Left kidney (tissue), 2 donors: ENCODE results near the gene NVL. TPM values are rescaled to one million over a fixed set of nuclear protein-coding genes. Genes with fewer than 3 reads are reported as not detected.
"Not testable (repeated sequence)": the region's sequence is repeated elsewhere in the genome, so short reads cannot be mapped to it uniquely, and the experiment has no call there.

Experiments
- DNase-seq: peaks from one replicate; pipeline ENCODE4 v3.0.0-alpha.2; 2013
- polyA plus RNA-seq: library from polyadenylated mRNA; unstranded; fragments of 120-200 nt; gene quantifications from one replicate; pipeline ENCODE4 v1.2.1, GENCODE V29; 2013; ENCODE audit not compliant: insufficient read length

NVL gene
- polyA plus RNA-seq, 1 donor: 45.2 TPM

DNA sequence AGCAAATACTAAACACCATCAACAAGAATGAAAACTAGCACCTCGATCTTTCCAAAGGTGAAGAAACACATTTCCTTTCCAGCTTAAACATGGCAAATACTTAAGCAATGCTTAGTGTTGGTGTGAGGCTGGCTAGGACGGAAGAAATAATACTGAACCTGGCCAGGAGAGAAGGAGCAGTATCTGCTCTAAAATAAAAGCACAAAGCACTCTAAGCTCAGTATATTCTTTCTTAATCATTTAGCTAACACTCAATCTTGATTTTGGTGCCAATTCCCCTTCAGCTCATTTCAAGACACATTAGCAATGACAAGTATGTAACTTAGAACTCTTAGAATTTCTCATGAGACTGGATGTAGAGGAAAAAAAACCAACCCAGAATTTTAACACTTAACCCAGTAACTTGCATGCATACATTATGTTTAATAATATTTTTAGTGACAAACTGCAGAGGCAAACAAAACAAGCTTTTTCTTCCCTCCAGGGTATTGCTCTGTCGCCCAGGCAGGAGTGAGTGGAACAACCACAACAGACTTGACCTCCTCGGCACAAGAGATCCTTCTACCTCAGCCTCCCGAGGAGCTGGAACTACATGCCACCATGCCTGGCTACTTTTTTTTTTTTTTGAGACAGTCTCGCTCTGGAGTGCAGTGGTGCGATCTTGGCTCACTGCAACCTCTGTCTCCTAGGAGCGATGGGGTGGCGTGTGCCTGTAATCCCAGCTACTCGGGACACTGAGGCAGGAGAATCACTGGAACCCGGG lies 92.7 kb downstream of the NVL start:
- DNase-seq: no peak

DNA sequence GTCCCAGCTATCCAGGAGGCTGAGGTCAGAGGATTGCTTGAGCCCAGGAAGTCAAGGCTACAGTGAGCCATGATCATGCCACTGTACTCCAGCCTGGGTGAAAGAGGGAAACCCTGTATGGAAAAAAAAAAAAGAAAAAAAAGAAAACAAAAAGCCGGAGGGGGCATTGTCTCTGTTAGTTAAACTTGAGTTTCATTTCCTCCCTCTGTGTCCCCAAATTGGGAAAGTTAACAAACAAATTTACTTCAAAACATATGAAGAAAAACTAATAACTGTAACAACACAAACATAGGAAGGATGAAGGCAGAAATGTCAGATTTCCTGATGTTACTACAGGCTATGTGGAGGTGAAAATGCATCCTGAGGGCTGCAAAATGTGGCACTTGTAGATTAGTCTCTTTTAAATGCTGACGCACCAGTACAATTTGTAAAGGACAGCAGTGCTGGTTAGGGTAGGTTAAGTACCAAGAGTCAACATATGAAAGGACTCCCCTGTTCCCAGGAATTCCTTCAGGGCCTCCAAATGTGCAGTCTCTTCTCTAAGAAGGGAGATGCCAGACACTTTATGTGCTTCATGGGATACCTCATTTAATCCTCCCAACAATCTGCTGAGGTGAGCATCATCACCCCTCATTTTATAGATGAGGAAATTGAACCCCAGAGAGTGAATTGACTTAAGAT lies 94.0 kb downstream of the NVL start:
- no peak for DNase-seq

DNA sequence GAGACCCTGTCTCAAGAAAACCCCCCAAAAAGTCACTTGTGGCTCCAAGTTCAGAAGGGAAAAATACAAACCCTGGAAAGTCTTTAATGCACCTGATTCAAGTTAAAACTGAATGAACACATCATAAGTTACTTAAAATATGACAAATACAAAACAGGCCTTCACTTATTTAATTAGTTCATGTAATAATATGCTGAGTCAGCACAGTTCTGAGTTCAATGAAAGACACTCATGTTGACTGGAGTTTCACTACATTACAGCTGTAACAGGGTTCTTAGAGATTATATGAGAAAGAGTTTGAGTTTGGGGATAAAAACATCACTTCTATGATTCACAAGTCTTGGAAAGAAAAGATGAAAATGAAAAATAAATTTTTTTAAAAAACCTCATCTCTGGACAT lies 96.0 kb downstream of the NVL start:
- DNase-seq: no peak

DNA sequence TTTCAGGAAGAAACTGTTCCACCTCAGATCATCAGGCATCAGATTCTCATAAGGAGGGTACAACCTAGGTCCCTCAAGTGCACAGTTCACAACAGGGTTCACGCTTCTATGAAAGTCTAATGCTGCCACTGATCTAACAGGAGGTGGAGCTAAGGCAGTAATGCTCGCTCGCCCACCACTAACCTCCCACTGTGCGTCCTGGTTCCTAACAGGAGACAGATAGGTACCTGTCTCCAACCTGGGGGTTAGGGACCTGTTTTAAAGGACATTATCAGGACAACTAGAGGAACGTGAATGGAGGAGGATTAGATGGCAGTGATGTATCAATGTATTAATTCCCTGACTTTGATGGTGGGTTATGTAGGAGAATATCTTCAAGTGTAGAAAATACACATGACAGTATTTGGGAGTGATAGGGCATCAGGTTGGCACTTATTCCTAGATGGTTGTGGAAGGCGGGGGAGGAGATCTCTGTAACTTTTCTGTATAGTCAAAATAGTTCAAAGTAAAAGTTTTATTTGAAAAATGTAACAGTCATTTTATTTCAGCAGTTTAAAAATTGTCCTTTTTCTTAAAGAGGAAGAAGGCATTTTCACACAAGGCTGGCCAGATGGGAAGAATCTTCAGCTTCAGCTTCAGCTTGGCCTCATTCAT lies 103.0 kb downstream of the NVL start:
- no peak for DNase-seq

DNA sequence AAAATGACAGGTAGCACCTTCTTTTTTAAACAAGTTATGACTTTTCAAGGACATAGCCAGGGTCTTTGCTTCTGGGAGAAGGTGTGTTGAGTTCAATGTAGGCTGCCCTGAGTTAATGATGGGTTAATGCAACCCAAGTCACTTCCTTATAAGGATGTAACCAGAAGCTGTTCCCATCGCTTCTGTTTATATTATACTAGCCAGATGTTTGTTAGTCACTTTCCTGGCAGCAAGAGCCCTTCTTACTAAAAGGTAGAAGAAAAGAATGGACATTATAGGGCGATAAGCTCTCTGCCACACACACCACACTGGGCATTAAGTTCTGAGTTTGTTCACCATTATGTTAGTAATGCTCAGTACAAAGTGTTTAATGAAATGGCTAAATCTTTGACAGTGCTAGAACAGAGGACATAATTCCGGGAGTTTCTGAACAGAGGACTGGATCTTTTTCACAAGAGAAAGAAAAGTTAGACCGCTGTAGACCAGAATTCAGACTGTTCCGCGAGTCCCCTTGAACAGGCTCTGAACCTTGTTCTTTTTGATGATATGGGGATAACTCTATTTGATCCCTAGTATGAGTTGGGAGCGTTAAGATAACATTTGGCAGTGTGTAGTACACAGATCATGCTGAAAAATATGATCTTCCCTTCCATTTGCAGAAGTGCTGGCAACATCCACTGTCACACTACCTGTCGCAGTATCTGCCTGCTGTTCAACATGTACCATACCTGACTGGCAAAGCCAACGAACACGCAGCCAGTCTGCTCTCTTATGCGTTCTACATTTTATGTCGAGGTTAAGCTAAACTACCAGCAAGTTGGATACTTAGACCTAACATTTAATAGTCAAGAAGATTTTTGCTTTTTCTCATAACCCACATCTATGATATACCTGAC lies 105.9 kb downstream of the NVL start:
- no peak for DNase-seq

DNA sequence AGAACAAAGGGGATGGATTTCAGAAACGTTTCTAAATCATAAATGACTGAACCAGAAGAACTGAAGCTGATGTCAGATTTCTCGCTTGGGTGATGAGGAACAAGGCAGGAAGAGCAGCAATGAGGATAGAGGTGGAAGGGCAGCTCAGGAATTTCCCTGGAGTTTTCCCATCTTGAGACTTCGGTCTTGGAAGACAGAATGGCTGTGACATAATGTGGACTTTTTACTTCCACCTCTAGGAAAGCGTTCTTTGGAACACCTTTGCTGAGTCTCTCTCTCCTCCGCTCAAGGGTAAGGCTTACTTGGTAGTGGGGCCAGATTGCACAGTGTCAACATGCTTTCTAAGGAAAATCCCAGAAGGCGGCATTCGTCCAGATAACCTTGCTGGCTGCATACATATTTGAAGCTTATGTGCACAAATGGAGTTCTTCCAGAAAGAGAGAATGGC lies 110.3 kb downstream of the NVL start:
- DNase-seq: no peak

DNA sequence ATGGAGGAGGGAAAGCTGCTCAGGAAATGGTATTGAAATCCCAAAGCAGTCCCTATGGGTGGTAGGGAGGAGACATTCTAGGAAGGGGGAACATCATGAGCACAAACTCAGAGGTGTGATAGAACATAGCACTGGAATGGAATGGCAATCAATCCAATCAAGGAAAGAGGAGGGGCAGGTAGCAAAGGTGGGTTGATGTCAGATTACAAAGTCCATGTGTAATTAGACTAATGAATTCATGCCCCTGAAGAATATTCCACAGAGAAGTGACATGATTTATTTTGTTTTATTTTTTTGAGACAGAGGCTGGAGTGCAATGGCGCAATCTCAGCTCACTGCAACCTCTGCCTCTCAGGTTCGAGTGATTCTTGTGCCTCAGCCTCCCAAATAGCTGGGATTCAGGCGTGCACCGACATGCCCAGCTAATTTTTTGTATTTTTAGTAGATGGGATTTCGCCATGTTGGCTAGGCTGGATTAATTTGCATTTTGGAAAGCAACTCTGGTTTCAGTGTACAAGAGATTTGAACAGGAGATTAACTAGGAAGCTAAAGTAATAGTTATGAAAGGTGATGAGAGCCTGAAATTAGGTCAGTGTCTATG lies 110.9 kb downstream of the NVL start:
- DNase-seq: no peak

DNA sequence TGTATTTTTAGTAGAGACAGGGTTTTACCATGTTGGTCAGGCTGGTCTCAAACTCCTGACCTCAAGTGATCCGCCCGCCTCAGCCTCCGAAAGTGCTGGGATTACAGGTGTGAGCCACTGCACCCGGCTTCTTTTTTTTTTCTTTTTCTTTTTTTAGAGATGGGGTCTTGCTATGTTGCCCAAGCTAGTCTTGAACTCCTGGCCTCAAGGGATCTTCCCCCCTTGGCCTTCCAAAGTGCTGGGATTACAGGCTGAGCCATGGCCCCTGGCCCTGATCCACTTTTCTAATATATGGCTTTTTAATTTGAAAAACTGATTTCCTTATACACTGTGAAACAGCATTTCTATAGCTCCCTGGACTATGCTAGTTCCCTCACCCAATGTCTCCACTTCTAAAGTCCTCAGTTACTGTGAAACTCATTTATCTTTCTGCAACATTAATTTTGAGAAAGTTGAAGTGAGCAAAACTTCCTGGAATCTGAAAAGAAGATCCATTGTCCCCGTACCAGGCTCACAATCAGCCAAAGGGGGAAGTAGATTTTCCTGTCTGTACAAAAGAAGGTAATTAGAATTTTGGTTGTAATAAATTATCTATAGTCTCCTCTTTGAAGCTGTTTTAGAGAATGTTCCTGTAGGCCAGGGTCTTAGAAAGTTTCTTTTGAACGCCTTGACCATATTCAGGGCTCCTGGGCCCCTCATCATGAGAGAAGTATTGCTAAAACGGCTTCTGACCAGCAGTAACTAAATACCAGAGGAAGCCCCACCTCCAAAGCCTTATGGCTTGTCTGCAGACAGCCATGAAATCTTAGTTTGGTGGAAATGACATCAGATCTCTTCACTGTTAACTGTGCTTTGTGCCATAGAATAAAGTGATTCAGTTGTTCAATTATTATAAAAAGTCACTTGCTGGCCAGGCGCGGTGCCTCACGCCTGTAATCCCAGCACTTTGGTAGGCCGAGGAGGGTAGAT lies 112.0 kb downstream of the NVL start:
- DNase-seq: no peak

DNA sequence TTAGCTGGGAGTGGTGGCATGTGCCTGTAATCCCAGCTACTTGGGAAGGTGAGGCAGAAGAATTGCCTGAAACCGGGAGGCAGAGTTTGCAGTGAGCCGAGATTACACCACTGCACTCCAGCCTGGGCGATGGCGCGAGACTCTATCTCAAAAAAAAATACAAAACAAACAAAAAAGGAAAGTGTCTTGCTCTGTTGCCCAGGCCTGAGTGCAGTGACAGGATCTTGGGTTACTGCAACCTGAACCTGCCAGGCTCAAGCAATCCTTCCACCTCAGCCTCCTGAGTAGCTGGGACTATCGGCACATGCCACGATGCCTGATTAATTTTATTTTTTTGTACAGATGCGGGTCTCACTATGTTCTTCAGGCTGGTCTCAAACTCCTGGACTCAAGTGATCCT lies 113.6 kb downstream of the NVL start:
- no peak for DNase-seq

DNA sequence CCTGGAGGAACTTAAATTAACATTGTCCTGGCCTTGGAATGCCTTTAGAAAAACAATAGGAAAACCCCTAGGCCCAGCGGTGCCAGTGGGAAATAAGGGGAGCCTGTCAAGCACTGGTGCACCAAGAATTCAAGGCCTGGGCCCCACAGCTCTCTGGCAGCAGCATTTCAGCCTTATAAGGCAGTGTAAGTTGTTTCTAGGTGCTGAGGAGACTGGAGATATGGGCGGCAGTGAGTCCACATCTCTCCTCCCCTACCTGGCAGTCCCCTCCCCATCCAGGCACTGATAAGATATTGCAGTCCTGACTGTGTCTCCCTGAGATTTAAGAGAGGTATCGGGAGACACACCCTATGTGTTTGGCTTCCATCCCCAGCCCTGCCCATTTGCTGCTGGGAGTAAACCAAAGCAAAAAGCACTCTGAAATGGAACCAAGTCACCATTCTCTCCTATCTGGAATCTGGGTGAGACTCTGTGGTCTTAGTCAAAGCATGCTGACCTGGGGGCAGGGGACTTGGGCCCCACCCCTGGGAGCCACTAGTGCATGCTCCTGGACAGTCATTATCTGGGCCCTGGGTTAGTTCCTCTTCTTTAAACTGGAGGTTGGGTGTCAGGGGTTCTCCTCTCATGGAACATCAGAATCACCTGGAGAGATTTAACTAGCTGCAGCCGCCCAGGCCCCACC lies 116.4 kb downstream of the NVL start:
- no peak for DNase-seq

DNA sequence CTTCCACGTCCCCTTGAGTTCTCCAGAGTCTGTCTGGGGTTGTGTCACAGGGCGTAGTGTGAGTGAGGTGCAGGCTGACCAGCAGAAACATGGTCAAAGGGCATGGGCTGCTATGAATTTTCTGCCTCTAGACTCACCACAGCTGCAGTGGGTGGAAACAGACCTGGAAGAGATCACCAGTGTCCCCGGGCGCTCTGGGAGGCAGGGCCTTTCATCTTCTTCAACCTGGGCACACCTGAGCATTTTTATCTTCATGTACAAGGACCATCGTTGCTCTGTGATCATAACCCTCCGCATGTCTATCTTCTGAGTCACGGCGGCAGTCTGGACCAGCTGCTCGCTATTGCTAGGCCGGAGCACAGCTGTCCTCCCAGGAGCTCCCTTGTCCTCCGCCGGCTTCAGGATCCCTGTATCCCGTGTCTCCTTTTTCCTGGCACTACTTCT lies 117.3 kb downstream of the NVL start:
- DNase-seq: no peak

DNA sequence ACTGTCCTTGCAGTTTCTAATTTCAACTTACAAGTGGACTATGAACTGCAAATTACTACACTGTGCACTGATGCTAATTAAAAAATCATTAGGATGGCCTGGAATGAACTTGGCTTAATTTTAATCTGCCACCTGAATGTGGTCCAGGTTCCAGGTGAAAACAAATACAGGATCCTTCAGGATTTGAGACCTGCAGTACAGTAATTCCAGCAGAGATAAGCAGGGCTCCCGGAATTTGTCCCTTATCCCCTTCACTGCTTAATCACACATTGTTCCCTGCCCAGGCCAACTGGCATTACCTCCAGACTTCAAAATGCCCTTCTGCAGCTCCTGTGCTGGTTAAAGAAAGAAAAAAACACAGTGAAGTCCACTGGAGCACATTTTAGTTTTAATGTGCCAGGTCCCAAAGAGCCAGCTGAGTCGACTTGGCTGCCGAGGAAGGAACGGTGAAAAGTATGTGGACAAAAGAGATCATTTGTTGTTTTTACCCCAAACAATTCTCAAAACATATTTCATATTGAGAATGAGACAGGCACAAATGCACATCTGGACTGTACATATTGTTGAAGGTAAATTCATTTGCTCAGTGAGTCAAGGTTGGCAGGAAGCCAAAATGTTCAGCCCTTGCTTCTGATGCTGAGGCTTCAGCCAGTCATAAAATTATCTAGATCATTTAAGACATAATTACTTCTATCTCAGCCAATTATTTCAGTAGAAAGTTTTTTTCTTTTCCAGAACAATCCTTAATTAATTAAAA lies 118.6 kb downstream of the NVL start:
- no peak for DNase-seq

DNA sequence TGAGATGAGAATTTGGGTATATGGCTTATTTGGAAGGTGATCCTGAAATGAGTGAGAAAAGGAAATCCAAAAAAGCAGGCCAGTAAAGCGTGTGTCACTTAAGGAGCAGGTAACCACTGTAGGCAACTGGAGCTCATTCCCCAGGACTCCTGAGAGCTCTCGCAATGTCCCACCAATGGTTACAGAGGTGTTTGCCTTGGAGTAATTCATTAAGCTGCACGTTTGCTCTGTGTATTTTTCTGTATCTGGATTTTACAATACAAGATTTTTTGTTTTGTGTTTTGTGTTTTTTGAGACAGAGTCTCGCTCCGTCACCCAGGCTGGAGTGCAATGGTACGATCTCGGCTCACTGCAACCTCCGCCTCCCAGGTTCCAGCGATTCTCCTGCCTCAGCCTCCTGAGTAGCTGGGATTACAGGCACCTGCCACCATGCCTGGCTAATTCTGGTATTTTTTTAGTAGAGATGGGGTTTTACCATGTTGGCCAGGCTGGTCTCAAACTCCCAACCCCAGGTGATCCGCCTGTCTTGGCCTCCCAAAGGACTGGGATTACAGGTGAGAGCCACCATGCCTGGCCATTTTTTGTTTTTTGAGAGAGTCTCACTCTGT lies 123.9 kb downstream of the NVL start:
- DNase-seq: not testable (repeated sequence)

DNA sequence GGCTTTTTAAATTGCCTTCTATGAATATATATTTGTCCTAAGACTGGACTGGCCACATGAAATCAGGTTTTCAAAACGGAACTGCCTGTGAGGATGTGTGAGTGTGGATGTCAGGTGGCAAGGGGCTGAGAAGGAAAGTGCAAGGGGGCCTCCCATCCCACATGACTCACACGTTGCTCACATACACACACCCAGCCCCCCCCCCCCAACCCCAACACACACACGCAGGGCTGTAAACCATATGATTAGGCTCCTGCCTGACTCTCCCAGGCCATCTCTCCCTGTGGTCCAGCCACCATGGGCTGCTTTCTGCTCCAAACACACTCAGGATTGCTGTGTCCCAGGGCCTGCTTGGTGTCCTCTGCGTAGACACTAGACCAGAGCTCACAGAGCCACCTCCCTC lies 124.5 kb downstream of the NVL start:
- no peak for DNase-seq

DNA sequence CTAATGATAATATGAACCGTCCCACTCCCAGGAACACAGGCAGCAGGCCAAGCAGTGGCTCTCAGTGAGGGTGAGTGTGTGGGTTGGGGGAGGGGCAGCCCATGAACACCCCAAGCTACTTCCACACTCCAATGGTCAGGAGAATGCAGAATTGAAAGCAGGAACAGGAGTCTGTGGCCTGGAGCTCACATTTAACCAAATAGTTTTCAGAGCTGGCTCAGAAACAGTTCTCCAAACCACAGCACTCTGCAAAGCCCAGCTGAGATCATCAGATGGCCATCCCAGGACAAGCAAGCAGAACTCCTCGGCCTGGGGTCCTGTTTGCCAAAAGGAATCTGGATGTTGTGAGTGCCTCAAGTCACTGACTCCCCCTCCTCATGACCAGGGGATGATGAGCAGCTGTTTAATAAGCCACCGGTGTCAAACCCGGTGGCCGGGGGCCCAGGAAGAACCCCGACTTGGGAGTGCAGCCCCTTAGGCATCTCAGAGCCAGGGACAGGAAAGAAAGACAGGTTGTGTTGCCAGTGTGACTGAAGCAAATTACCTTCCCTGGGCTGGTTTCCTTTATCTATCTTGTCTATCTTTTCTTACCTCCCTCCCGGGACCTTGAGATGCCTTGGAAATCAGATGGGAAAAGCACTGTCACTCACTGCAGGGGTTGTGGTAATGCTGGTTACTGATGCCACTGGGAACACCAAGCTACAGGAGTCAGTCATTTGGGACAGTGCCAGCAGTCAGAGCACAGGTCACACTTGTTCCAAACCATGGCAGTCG lies 126.5 kb downstream of the NVL start:
- DNase-seq: peak; percentile 65

DNA sequence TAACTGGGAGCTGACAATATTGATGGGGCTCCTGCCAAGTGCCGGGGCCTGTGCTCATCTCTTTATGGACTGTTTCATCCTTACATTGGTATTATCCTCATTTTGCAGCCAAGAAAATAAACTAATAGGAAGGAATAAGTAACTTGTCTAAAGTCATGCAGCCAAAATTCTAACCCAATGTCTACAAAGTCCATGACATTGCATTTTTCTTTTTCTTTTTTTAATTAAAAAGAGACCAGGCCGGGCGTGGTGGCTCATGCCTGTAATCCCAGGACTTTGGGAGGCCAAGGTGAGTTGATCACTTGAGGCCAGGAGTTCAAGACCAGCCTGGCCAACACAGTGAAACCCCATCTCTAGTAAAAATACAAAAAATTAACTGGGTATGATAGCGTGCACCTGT lies 128.1 kb downstream of the NVL start:
- DNase-seq: no peak

DNA sequence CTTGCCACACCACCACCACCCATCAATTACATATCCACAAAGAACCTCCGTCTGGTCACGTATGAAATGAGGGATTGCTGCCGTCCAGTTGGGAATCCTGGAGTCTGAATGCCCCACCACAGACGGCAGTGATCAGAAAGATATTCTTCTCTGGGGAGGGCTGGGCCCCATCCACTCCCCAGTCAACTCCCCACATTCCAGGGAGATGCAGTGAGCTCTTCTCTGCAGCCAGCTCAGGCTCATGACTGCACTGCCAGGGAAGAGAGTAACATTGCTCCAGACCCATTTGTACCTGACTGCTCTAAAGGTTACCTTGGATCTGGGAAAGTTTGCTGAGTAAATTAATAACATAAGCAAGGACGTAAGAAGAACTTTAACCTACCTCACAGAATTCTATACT lies 128.6 kb downstream of the NVL start:
- no peak for DNase-seq

DNA sequence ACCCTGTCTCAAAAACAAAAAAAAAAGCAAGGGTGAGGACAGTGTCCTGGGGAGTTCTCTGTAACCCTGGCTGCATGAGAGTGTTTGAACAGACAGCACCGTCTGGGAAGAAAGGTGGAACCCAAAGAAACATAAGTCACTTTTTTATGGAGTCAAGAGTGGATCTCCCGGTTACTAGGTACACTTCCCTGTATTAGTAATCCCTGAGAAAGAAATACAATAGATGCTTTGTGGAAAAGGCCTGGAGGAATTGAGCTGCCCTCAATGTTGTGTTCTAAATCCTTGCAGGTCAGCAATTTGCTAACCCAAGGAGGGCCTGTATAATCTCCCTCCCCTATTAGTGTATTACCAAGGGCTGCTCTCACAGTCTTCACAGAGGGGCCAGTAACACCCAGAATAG lies 130.3 kb downstream of the NVL start:
- DNase-seq: no peak
